Endothelial cell of umbilical vein (primary cell): Measurements from ENCODE around the gene IGSF5.

Experiments used
- POLR2A ChIP-seq: IDR thresholded peaks from 2 replicates; pipeline ENCODE4 v1.6.1; 2012; ENCODE audit warnings: low read depth, mild to moderate bottlenecking, control low read depth, low read length
- TF ChIP-seq, protein P1 (sequence below), 2 donors: IDR thresholded peaks; 1 replicate in 1 of 2; 2 replicates in 1 of 2; pipeline ENCODE4 v1.5.1; 2011; ENCODE audit warnings: low read length in 2 of 2, mild to moderate bottlenecking in 2 of 2, moderate library complexity in 2 of 2, control low read depth in 1 of 2, inconsistent platforms in 1 of 2, low read depth in 1 of 2; ENCODE audit not compliant: insufficient read depth in 1 of 2; ENCODE audit errors: extremely low read depth in 1 of 2

DNA sequence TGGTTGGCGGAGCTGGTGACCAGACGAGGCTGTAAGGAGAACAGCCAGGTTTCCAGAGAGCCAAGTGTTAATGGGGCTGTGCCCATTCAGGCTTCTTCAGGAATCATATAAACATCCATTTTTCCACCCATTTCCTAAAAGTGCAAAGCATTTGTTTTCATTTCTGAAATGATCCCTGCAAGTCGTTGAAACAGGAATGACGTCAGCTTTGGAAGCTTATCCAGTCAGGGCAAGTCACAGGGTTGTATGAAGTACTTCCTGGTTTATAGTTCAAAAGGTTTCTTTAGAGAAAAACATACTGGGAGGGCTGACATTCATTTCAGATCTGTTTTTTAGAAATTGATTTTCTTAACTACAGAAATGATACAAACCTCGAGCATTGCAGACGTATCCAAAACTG is 29.2 kb downstream of the IGSF5 start:
- TF ChIP-seq, protein P1, sequence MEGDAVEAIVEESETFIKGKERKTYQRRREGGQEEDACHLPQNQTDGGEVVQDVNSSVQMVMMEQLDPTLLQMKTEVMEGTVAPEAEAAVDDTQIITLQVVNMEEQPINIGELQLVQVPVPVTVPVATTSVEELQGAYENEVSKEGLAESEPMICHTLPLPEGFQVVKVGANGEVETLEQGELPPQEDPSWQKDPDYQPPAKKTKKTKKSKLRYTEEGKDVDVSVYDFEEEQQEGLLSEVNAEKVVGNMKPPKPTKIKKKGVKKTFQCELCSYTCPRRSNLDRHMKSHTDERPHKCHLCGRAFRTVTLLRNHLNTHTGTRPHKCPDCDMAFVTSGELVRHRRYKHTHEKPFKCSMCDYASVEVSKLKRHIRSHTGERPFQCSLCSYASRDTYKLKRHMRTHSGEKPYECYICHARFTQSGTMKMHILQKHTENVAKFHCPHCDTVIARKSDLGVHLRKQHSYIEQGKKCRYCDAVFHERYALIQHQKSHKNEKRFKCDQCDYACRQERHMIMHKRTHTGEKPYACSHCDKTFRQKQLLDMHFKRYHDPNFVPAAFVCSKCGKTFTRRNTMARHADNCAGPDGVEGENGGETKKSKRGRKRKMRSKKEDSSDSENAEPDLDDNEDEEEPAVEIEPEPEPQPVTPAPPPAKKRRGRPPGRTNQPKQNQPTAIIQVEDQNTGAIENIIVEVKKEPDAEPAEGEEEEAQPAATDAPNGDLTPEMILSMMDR (IDR thresholded peaks at IDR 0.05; ENCODE audit: extremely low read depth in 1 of 2, insufficient read depth in 1 of 2, low read depth in 1 of 2, low read length in 2 of 2): no peak
- TF ChIP-seq POLR2A: no peak
